Measurements from ENCODE around the gene KCNMA1.

KCNMA1 gene

GRCh38 chr10:77111611-77112550, 525.7 kb downstream of the KCNMA1 start:
- TF ChIP-seq CTCF (IDR thresholded peaks at IDR 0.05): peak; percentile 66
- H3K36me3 ChIP-seq: no peaks in the 10 kb centered on the region
- H3K4me3 ChIP-seq (ENCODE audit: low read depth in 1 of 2, low read length in 1 of 2): no peak overlapping the region
- H3K9me3 ChIP-seq: no peaks in the 10 kb centered on the region
- H3K27me3 ChIP-seq: peaks cover 10% of the 10 kb centered on the region
- no peaks in the 10 kb centered on the region for H3K4me1 ChIP-seq (ENCODE audit: control insufficient read depth in 1 of 2, insufficient read depth in 1 of 2, low read depth in 1 of 2, low read length in 1 of 2)
- no peak overlapping the region for H3K27ac ChIP-seq

GRCh38 chr10:77110757-77111156, 526.9 kb downstream of the KCNMA1 start:
- Histone ChIP-seq H3K36me3 (no peaks in the 10 kb centered on the region), H3K4me3 (ENCODE audit: low read depth in 1 of 2, low read length in 1 of 2) (no peak overlapping the region), H3K4me1 (ENCODE audit: control insufficient read depth in 1 of 2, insufficient read depth in 1 of 2, low read depth in 1 of 2, low read length in 1 of 2) (no peaks in the 10 kb centered on the region), H3K9me3 (no peaks in the 10 kb centered on the region), H3K27ac (no peak overlapping the region), H3K27me3 (peaks cover 10% of the 10 kb centered on the region)
- no peak for TF ChIP-seq CTCF (IDR thresholded peaks at IDR 0.05)

GRCh38 chr10:77109351-77109994, 528.1 kb downstream of the KCNMA1 start:
- Histone ChIP-seq H3K4me3 (ENCODE audit: low read depth in 1 of 2, low read length in 1 of 2) (no peak overlapping the region), H3K9me3 (no peaks in the 10 kb centered on the region), H3K27me3 (no peaks in the 10 kb centered on the region), H3K36me3 (no peaks in the 10 kb centered on the region), H3K4me1 (ENCODE audit: control insufficient read depth in 1 of 2, insufficient read depth in 1 of 2, low read depth in 1 of 2, low read length in 1 of 2) (no peaks in the 10 kb centered on the region), H3K27ac (no peak overlapping the region)
- no peak for TF ChIP-seq CTCF (IDR thresholded peaks at IDR 0.05)

GRCh38 chr10:77106676-77107075, 530.9 kb downstream of the KCNMA1 start:
- Histone ChIP-seq H3K4me3 (ENCODE audit: low read depth in 1 of 2, low read length in 1 of 2) (no peak overlapping the region), H3K36me3 (no peaks in the 10 kb centered on the region), H3K27ac (no peak overlapping the region), H3K4me1 (ENCODE audit: control insufficient read depth in 1 of 2, insufficient read depth in 1 of 2, low read depth in 1 of 2, low read length in 1 of 2) (no peaks in the 10 kb centered on the region), H3K9me3 (no peaks in the 10 kb centered on the region), H3K27me3 (peaks cover 20% of the 10 kb centered on the region)
- TF ChIP-seq CTCF (IDR thresholded peaks at IDR 0.05): no peak

- no peak overlapping the region for H3K4me3 ChIP-seq (ENCODE audit: low read depth in 1 of 2, low read length in 1 of 2)
- no peak overlapping the region for H3K27ac ChIP-seq
- no peaks in the 10 kb centered on the region for H3K9me3 ChIP-seq
- no peaks in the 10 kb centered on the region for H3K36me3 ChIP-seq
- TF ChIP-seq CTCF (IDR thresholded peaks at IDR 0.05): no peak
- peaks cover 21% of the 10 kb centered on the region for H3K27me3 ChIP-seq
- no peaks in the 10 kb centered on the region for H3K4me1 ChIP-seq (ENCODE audit: control insufficient read depth in 1 of 2, insufficient read depth in 1 of 2, low read depth in 1 of 2, low read length in 1 of 2)
Measured at GRCh38 chr10:77105761-77106221, 531.8 kb downstream of the KCNMA1 start.
